Measurements from ENCODE around the gene CAPN7. TPM values are rescaled to one million over a fixed set of nuclear protein-coding genes. Genes with fewer than 3 reads are reported as not detected.

Gene CAPN7
- total RNA-seq, result 64.1 TPM

DNA sequence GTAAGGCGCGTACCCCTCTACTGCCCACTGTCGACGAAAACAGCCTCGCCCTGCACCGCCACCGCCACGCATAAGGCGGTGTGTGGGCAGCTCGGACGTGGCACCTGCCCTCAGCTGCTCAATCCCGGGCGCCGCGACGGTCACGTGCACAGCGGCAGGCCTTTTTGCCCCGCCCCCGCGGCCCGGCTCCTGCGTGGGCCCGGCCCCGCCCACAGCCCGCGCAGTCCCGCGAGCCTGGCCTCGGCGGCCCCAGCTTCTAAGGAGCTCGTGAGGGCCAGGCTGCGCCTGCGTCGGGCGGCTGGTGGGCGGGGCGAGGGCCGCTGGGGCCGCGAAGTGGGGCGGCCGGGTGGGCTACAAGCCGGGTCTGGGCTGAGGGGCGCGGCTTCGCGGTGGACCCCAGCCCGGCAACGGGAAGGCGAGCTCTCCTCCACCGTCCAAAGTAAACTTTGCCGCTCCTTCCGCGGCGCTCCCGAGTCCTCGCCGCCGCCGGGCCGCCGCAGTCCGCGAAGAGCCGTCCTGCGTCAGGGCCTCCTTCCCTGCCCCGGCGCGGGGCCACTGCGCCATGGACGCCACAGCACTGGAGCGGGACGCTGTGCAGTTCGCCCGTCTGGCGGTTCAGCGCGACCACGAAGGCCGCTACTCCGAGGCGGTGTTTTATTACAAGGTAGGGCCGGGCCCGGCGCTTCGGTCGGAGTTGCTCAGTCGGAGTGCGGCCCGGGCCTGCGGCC lies at the start of gene CAPN7:
TSS of gene CAPN7 (plus strand) at position 313 of the 728 bp plus-strand sequence. CDS start at position 563, 250 bp downstream.

Other genes starting within 250 kb of the CAPN7 start
- gene MRPS25, start 140.9 kb upstream of the CAPN7 start, total RNA-seq, result 35.0 TPM
- 28.6 TPM for gene RBSN, start 107.1 kb upstream of the CAPN7 start, total RNA-seq
- 61.1 TPM for gene SH3BP5, start 126.3 kb downstream of the CAPN7 start, total RNA-seq
- gene METTL6, start 221.3 kb downstream of the CAPN7 start, total RNA-seq, result 35.4 TPM
- gene EAF1, start 221.4 kb downstream of the CAPN7 start, total RNA-seq, result 17.3 TPM